Erythroblast (primary cell): ENCODE results near the gene ZNRF3.

Experiments
- GATA1 ChIP-seq: IDR thresholded peaks from 2 replicates; pipeline ENCODE4 v1.6.1; 2011; ENCODE audit warnings: low read depth, mild to moderate bottlenecking, control low read depth, low read length, moderate library complexity
- POLR2A ChIP-seq: IDR thresholded peaks from 2 replicates; pipeline ENCODE4 v1.6.1; 2011; ENCODE audit warnings: mild to moderate bottlenecking, low read length

DNA sequence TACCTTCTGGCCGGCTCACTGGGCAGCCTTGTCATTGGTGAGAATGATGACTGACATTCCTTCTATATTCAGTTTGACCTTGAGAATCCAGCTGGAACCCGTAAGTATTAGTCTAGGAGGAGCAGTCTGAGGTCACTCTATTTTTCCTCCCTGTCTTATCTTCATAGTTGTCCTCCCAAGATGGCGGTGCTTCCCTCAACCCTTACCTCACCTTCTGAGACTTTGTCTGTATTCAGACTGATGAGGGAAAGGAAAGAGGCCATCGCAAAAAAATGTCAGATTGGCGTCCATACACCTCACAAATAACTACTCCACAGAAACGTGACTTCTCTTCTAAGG, 195.5 kb downstream of the ZNRF3 start:
- TF ChIP-seq POLR2A (no peak), GATA1 (no peak)
